G401.6 (cell line): ENCODE measurements around the gene C17orf113.
"Not testable (repeated sequence)": the region's sequence is repeated elsewhere in the genome, so short reads cannot be mapped to it uniquely, and the experiment has no call there.

Experiments
- FAIRE-seq: peaks from 2 replicates; lab custom pipeline; 2012; peaks lifted over from hg19 to GRCh38; lab: Jason Lieb, UNC

Gene C17orf113

DNA sequence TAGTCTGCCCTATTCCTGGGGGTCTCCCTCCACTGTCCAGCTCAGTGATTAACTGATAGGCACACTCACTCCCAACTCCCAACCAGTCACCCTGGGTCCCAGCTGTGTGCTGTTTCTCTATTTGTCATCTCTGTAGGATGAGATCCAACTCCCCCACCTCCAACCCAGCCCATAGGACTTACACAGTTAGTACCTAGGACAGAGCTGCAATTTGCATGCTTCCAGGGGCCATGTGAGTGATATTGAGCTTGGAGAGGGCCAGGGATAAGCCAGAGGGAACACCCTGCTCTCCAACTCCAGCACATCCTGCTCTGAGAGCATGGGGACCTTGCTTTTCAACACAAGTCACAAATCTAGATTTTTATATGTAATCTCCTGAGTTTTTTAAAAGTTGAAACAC lies 8.8 kb downstream of the C17orf113 start:
- FAIRE-seq = no peak

DNA sequence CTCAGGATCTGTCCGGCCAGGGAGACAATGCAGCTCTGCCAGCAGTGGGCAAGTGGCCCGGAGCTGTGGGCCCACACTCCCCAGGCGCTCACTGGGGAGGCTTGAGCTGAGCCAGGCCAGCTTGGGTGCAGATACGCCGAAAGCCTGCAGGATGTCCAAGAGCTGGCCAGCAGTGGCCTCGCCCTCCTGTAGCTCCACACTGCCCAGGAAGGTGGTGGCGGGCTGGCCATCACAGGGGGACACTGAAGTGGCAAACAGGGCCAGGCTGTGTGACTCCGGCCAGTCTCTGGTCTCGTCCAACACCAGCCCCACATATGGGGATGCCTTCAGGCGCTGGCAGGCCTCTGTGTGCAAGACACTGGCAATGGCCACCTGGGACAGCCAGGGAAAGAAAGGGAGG lies 9.6 kb downstream of the C17orf113 start:
- FAIRE-seq = no peak

DNA sequence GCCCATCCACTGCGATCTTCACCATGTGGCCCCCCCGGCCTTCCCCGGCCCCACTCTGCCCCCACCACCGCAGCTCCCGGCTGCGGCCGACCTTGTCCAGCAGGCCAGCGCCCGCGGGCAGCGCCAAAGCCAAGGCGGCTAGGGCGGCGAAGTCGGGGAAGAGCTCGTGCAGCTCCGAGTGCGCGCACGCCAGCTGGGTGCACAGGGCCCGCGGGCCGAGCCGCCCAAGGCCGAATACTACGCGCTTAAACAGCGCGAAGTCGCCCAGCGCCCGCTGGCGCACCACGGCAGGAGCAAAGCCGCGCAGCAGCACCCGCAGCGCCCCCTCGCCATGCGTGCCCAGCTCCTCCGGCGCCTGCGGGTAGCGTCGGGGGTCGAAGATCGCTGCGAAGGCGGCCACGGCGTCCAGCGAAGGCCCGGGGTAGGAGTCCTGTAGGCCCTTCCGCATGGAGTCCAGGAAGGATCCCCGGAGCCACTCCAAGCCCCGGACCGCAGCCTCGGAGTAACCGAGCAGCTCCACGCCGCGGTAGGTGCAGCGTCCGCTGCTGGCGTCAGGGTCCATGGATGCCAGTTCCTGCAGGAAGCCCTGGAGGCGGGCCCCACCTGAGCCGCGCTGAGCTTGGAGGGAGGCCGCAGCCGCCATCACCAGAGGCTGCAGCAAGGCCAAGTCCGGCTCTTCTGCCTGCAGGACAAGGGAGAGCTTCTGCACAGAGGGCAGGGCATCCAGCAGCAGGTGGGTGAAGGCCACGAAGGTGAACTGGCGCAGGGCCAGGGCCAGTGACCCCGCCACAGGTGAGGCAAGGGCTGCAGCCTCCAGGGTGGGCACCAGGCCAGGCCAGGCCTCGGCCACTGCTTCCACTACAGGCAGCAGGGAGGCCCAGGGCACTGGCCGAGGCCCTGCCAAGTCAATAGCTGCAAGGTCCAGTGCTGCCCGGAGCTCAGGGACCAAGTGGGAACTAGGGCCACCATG lies 10.3 kb downstream of the C17orf113 start:
- FAIRE-seq = no peak

DNA sequence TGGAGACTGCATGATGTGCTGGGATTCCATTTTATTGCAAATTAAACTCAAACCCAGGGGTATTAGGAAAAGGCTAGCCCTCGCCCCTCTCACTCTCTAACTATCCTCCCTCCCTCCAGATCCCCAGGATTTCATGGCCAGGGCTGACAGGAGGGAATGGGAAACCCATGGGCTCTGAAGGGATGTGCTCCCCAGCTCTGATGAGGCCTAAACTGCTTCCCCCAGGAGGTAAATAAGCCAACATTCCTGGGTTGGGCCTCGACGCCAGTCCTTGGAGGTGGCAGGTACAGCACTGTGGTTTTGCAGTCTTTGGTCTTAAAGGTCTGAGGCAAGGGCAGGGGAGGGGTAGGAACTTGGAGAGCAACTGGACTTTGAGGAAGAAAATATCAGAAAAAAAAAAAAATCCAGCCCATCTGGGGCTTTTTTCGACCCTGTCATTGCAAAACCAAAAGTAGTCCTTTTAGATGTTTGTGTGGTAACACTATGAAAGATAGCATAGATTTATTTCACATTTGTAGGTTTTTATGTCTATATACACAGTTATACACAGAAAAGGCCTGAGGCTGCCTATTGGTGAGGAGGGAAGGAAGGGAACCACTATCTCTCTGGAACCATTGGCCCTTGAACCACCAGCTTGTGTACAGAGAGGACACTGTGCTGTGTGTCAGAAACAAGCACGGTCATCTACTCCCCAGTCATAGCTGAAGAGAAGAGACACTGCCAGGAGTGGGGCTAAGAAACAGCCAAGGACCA lies 12.0 kb downstream of the C17orf113 start:
- FAIRE-seq = no peak

DNA sequence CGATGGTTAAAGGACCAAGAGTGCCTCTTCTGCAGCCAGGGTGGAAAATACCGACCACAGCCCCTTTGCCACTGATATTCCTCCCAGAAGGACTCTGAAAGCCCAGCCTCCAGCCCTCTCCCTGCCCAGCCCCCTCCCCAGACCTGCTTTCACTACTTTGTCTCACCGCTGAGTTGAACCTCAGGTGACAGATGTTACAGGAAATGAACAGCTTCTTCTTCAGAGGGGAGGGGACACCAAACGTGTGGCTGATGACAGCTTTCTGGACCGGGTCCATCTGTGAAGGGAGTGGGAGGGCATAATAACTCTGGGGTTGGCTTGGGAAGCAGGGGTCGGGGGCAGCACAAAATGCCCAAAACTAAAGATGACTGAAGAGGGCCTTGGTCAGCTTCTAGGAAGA lies 16.3 kb downstream of the C17orf113 start:
- FAIRE-seq = no peak

DNA sequence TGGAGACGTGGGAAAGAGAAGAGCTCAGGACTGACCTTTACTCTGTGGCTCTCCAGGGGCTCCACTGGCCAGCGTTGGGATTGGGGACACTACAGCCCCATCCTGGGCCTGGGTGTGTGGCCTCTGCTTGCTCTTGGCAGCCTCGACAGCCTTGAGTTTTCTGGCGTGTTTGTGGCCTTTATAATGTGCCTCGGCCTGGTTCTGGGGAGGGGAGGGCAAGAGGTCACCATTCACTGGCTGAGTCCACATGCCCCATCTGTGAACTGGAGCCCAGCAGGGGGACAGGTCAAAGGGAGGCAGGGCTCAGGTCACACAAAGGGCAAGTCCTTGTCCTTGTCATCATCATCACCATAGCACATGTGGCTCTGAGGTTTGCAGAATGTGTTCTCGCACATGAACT lies 18.8 kb downstream of the C17orf113 start:
- no peak for FAIRE-seq

DNA sequence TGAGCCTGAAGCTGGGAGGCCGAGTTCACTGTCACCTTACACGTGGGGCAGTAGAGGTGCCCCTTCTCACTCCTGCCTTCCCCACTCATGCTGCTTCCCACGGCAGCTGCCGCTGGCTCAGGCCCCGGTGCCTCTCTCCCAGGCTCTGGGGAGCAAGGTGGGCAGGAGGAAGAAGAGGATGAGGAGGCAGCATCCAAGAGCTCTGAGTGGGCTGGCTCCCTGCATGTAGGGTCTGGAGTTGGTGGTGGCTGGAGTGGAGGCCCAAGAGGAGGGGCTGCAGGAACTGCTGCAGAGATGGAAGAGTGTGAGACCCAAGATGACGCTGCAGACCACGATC lies 21.6 kb downstream of the C17orf113 start:
- FAIRE-seq = no peak

DNA sequence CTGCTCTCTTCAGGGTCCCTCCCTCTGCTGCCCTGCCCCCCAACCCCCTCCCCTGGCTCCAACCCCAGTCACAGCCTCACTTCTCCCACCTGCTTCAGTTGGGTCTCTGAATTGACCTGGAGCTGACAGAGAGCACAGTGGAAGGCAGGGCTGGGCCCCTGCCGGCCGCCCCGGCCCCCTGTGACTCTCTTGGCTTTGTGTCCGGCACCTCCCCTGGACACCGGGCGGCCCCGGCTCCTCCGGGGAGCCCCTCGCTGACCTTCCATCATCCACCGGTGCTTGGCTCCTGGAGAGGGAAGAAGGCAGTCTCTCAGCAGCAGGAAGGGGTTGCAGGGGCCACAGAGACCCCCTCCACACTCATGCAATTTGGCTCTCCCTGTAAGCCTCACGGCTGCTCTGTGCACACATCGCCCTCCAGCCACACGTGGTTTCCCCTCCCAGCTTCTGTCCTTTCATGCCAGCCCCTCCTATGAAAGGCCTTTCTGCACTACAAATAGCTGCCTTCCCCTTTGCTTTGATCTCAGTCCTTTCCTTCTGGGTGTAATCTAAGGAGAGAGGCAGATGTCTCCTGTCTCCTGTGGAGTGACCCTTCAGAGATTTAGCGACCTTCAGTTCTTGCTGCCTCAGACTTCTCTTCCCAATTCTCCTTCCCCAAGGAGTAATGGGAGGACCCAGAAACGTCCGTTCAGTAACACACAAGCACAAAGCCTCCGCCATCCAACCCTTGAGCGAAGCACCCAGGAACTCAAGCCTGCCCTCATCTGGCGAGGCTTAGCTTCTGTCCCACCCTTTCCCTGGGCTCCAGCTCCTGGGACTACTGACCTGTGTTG lies 22.2 kb downstream of the C17orf113 start:
- FAIRE-seq = peak; percentile 70

DNA sequence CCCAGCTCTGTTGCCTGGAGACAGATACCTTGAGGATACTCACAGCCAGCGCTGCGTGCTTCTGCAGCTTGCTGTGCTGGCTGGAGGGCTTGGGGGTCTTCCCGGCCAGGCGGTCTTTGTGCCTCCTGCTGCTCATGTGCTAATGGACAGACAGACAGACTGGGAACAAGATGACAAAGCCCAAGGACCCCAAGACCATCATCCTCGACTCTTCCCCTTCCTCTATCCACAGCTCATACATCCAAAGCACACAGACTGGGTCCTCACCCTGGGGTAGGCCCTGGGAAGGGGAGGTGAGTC lies 22.9 kb downstream of the C17orf113 start:
- no peak for FAIRE-seq

DNA sequence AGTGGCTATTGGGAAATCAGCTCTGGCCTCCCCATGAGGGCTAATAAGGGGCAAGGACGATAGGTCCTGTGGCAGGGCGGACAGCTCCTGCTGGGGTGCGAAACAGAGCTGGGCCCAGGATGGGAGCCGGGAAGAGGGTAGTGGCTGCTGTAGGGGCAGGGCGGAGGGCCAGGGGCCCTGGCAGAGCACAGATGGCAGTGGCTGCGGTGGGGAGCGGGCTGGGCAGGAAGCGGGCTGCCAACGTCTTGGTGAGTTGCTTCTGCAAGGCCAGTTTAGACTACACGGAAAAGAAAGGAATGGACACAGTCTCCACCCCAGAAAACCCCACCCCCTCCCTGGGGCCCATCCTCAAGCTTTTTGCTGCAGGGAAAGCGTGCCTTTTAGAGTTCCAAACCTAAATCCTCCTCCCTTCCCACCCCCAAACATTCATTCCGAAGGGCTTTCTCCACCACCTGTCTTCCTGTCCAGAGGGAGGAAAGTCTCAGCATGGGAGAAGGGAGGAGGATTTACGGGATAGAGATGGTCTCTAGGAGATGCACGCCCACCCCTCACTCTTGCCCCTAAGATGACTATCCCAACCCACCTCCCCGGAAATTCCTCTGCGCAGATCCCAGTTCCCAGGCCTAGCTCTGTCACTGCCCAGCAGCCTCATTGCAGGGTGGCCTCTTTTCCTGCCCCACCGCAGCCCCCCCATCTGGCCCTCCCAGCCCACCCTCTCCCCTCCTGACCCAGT lies 23.4 kb downstream of the C17orf113 start:
- FAIRE-seq = no peak

DNA sequence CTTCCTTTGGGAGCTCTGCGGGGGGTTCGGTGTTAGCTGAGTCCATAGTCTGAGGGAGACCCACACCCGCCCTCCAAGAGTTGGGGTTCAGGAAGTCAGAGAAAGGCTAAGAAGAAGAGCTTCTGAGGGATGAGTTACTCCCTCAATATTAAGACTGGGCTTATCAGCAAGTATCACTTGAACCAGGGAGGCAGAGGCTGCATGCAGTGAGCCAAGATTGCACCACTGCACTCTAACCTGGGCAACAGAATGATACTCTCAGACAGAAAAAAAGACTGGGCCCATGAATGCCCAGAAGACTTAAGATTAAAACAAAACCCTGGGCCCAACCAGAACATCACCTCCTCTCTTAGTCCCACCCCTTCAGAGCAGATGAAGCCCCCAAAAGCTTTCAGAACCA lies 24.5 kb downstream of the C17orf113 start:
- FAIRE-seq = no peak

DNA sequence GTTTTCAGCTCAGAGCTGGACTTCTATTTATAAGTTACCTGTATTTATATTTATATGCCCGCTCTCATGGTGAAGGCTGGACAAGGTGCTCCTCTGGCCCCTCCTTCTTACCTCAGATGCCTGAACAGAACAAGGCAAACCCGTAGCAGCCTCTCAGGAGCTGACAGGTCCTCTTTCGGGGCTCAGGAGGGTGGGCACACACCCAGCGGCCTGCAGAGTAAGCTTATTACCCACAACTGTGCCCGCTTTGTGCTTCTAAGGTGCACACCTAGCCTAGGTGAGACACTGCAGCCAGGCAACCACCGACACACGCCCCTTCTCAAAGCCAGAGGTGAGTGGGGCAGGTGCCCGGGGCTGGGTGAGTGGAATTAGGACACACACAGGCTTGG lies 25.2 kb downstream of the C17orf113 start:
- no peak for FAIRE-seq

DNA sequence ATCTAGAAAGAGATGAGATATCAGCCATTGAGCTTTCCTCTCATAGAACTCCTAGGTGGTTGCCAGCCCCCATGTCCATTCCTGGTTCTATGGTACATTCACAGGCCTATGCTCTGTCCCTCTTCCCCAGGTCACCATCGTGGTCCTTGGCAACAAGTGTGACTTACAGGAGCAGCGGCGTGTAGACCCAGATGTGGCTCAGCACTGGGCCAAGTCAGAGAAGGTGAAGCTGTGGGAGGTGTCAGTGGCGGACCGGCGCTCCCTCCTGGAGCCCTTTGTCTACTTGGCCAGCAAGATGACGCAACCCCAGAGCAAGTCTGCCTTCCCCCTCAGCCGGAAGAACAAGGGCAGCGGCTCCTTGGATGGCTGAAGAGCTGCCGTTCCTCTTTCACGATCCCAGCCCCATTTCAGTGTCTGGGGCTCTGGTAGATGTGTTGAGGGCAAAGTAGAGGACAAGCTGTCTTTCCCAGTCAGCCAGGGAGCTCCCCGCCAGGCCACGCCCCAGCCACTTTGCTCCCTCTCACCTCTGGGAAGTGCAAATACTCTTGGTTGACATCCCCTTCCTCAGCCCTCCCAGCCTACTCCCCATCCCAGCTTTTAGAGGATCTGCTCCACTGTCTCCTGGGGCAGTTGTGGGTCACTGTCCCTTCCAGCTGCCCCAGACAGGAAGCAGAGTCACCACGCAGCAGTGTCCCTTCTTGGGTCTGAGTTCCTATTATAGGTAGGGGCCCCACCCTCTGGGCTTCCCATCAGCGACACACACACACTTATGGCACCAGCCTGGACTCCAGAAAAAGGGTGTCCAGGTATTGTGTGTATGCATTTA lies 26.7 kb downstream of the C17orf113 start:
- FAIRE-seq = no peak

DNA sequence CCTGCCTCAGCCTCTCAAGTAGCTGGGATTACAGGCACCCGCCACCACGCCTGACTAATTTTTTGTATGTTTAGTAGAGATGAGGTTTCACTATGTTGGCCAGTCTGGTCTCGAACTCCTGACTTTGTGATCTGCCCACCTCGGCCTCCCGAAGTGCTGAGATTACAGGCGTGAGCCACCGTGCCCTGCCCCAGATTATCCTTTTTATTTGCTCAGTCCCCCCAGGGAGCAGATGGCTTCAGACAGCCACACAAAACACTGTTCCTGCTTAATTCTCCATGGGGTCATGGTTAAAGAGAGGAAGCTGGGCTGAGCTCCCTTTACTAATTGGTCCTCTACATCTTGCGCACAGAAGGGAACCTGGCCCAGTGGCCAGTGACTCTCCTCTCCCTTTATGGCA lies 29.6 kb downstream of the C17orf113 start:
- not testable (repeated sequence) for FAIRE-seq

DNA sequence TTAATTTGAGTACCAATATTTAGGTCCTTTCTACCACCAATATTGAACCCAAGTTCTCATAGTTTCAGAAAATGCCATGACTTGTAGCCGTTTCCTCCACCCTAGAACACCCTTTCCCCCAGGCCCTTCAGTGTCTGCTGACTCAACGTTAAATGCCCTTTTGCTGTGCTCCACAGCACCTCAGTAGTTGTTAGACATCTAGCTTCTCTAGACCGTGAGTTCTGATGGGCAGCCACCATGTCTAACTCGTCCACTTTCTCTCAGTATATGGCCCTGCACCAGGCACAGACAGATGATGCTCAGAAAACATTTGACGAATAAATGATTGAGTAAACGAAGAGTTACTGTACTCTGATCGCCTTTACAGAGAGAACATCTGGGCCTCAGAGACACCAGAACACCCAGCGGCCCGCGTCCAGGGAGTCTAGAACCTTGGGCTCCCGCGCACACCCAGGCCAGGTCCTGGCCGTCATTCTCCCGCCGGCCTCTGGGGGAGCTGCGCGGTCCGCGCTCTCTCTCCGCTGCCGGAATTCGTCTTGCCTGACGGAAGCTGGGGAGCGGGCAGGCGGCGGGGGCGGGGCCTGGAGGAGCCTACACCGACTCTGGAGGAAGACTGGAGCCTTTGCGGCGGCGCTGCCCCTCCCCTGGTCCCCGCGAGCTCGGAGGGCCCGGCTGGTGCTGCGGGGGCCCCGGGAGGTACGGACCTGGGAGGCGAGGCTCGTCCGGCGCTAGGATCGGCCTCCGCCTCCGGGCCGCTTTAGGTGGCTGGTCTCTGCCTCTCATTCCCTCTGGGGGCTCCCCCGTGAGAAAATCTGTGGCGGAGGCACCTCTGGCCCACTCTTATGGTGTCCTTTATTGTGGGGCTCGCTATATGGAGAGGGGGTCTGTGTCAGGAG lies 30.6 kb downstream of the C17orf113 start, which contains the start of gene NKIRAS2:
Gene NKIRAS2, plus strand, starts transcription at position 582 of the 896 bp plus-strand sequence. CDS start 1,488 bp downstream, outside the sequence.
- FAIRE-seq = no peak

DNA sequence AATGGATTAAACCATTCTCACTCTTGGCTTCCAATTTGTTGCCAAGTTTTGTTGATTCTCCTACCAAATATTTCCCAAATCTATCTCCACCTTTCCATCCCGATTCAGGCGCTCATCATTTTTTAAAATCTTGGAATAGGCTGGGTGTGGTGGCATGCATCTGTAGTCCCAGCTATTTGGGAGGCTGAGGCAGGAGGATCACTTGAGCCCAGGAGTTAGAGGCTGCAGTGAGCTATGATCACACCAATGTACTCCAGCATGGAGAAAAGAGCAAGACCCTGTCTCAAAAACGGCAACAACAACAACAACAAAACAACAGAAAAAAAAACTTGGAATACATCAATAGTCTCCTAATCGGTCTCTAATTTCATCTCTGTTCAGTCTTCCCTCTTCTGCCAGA lies 31.4 kb downstream of the C17orf113 start:
- FAIRE-seq = no peak

DNA sequence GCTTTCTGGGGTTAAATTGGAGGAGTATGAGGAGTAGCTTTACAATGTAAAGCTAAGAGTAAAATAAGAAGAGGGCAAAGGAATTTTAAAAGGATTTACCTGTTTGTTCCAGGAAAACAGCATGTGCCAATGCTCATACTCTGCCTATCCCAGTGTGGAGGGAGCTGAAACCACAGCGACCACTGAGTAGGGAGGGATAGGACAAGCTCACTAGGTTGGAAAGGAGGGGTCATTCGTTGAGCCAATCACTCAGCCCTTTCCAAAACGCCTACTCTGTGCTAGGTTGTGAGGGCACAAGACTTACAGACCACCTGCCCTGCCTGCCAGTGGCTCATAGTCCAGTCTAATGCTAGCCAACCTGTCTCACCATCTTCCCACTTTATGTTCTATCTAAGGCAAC lies 32.1 kb downstream of the C17orf113 start:
- no peak for FAIRE-seq

DNA sequence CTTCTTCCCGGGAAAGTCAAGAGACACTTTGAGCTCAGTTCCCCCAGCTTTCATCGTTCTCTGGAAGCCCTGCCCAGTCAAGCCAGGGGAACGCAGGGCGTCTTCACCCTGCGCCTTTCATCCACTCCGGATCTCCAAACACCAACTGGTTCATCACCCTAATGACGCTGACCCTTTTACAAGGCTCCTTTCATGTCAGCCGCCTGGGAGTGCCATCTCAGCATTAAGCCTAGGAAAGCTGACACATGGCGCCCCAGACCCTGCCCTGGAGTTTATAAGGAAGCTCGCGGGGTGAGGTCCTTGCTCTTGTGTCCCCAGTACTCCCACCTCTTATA lies 32.6 kb downstream of the C17orf113 start:
- no peak for FAIRE-seq

DNA sequence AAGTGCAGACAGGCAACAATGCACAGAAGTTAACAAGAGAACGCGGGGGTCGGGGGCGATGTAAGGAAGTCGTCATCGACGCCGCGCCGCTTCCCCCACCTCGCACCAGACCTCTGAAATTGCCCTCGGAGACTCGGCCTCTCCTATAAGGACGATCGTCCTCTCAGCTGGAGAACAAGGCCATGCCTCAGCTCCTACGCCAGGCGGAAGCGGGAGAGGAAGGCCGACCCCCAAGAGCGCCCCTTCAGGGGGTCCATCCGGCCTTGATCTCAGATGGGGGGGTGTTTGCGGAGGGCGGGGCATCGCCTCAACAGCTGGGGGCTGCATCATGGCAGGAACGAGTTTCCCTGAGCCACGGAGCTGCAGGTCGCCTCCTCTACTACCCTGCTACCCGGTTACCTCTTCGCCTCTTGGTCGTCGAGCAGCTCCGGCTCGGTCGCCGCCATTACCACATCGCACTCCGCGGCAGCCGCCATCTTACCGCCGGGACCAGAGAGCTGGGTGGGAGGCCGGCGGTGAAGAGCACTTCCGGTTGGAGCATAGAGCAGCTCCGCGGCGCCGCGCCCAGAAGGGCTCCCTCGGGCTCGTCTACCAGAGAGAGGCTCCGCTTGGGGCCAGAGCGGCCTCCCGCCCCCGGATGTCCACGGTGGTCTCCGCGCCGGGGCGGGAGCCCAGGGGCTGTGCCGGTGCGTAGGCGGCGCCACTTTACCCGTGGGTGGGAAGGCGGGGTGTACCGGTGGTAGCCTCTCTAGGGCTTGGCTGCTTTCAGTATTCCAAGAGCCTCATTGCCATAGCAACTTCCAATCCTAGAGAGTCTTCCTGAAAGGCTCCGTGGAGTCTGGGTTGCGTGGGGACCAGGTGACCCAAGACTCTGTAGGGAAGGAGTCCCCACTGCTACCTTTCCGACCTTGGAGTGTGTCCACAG lies 33.2 kb downstream of the C17orf113 start, which contains the start of gene DNAJC7:
Gene DNAJC7, minus strand, starts transcription at position 499 of the 925 bp plus-strand sequence. Its CDS starts 23 bp downstream, at position 476.
- FAIRE-seq = peak; percentile 84
